Heart left ventricle (tissue), 16 donors: ENCODE measurements around the gene NFE2L1. TPM values are rescaled to one million over a fixed set of nuclear protein-coding genes. Genes with fewer than 3 reads are reported as not detected.

Experiments used
- ATAC-seq, 4 donors: fragments of 200-7000 bp; cut with Tn5 transposase; one replicate each; pipeline ENCODE4 v1.9.1; 2020 to 2022; ENCODE audit warnings: moderate library complexity in 4 of 4, mild to moderate bottlenecking in 3 of 4, moderate number of reproducible peaks in 1 of 4
- DNase-seq, 5 donors: peaks; one replicate each; pipeline ENCODE4 v3.0.0-alpha.2; 2020
- H3K27ac ChIP-seq, 12 donors: fragments of 200-600 bp; sonication (generic) in 4 of 12; one replicate each; pipeline versions ENCODE4 v1.5.0 to v1.8.0; 2016 to 2022; ENCODE audit warnings: mild to moderate bottlenecking in 2 of 12
- H3K27me3 ChIP-seq, 9 donors: fragments of 200-600 bp; sonication (generic) in 2 of 9; one replicate each; pipeline versions ENCODE4 v1.5.1 to v1.8.0; 2016 to 2022; ENCODE audit warnings: mild to moderate bottlenecking in 3 of 9
- H3K36me3 ChIP-seq, 9 donors: fragments of 200-600 bp; sonication (generic) in 2 of 9; one replicate each; pipeline versions ENCODE4 v1.5.0 to v1.8.0; 2018 to 2022; ENCODE audit warnings: mild to moderate bottlenecking in 2 of 9
- H3K4me1 ChIP-seq, 12 donors: fragments of 200-600 bp; sonication (generic) in 4 of 12; one replicate each; pipeline versions ENCODE4 v1.5.0 to v1.8.0; 2016 to 2022; ENCODE audit warnings: mild to moderate bottlenecking in 3 of 12
- H3K4me3 ChIP-seq, 12 donors: fragments of 200-600 bp; sonication (generic) in 4 of 12; one replicate each; pipeline versions ENCODE4 v1.5.0 to v1.8.0; 2017 to 2022; ENCODE audit warnings: mild to moderate bottlenecking in 9 of 12, moderate library complexity in 4 of 12
- H3K9me3 ChIP-seq, 12 donors: fragments of 200-600 bp; sonication (generic) in 4 of 12; one replicate each; pipeline versions ENCODE4 v1.5.0 to v1.8.0; 2016 to 2022; ENCODE audit warnings: mild to moderate bottlenecking in 1 of 12
- POLR2A ChIP-seq, 2 donors: fragments of 450-650 bp; IDR thresholded peaks; one replicate each; pipeline ENCODE4 v1.6.1; 2017; ENCODE audit warnings: antibody characterized with exemption in 2 of 2, mild to moderate bottlenecking in 2 of 2, moderate library complexity in 2 of 2
- WGBS, 4 donors: extraction: QIAGEN DNeasy Blood & Tissue Kit in 2 of 4; methylation state at CpG; one replicate each; pipeline versions ENCODE4 v1.1.5 to v1.1.7; 2013 to 2018; 5-methylcytosine and 5-hydroxymethylcytosine counted together
- intact Hi-C, 10 donors: fragments of 100-400 bp; cut with DNase I; formaldehyde crosslinking; loops; one replicate each; pipeline versions ENCODE4 v1.11.1 to v1.14.2; 2022
- polyA plus RNA-seq, 2 donors: library from polyadenylated mRNA; stranded (reverse); fragments of 200-250 nt; gene quantifications; one replicate each; pipeline ENCODE4 v1.2.3, GENCODE V29; 2013
- total RNA-seq, 9 donors: library from RNA; depleted of rRNA in 2 of 9; stranded (reverse); fragments of >200 nt in 2 of 9; fragmentation: NEBNext Ultra II Directional in 3 of 9; extraction: Animal tissue kit (Norgen Biotek cat#: 25700) in 3 of 9; gene quantifications; one replicate each; pipeline versions ENCODE4 v1.1.0 to v1.2.4, GENCODE V29; 2016 to 2023
- TF ChIP-seq, protein P1 (sequence below), 12 donors: fragments of 200-600 bp; sonication (generic) in 4 of 12; IDR thresholded peaks; one replicate each; pipeline versions ENCODE4 v1.5.0 to v1.8.0; 2018 to 2022; ENCODE audit warnings: antibody characterized with exemption in 12 of 12, mild to moderate bottlenecking in 5 of 12
- donor health status: ischemic (EF 13 %, LVEDD 7.1; RV severe dilation, severe dysfunction).
- donor health status: healthy with polysubstance abuse.
- donor health status: DM: no; HTN: yes; CAD: no.
- donor health status: DM: no; HTN: no; CAD: no.
- donor health status: ischemic (EF 25% LVEDD 6.9; RV normal size, moderate dysfunction).
- donor health status: ischemic (EF 25% LVEDD 5.7; RV mildly dilated, moderate dysfunction).
- donor health status: healthy.
- donor health status: DM: yes; HTN: yes; CAD: no.
- donor health status: ischemic (EF 35%, LVEDD 5.7; RV mildly dilated, moderate dysfunction).
- donor health status: nonischemic (EF 11% LVEDD 7.7; RV severe dilation, severe dysfunction).
- donor health status: DM: yes; HTN: yes; CAD: no.
- donor health status: PGD.
- donor health status: ischemic (EF 29% LVEDD 5.4; RV normal size, mild dysfunction).
- donor health status: nonischemic (EF 23%, LVEDD 6.1; RV moderate dilation, normal function).

Gene NFE2L1
- total and polyA plus RNA-seq, 11 donors, result 254 to 1,055 (median 553) TPM

DNA sequence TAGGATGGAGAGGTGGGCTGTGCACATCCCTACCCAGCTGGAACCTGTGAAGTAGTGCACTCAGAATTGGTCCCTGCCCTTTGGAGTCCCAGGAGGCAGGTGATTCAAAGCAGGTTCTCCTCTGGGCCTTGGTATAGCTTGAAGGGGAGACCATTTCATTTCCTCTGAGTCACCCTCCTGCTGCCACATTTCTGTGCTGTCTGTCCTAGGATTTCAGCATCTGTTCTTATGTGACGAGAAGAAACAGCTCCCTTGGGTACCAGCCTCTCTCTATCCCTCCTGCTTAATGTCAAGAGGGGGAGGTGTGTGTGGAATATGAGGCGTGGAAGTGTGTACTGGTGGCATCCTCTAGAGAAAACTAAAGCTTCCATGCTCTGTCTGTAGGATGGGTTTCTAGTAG lies 5.0 kb upstream of the NFE2L1 start:
- TF ChIP-seq POLR2A (IDR thresholded peaks at IDR 0.05), result no peak
- TF ChIP-seq, protein P1, sequence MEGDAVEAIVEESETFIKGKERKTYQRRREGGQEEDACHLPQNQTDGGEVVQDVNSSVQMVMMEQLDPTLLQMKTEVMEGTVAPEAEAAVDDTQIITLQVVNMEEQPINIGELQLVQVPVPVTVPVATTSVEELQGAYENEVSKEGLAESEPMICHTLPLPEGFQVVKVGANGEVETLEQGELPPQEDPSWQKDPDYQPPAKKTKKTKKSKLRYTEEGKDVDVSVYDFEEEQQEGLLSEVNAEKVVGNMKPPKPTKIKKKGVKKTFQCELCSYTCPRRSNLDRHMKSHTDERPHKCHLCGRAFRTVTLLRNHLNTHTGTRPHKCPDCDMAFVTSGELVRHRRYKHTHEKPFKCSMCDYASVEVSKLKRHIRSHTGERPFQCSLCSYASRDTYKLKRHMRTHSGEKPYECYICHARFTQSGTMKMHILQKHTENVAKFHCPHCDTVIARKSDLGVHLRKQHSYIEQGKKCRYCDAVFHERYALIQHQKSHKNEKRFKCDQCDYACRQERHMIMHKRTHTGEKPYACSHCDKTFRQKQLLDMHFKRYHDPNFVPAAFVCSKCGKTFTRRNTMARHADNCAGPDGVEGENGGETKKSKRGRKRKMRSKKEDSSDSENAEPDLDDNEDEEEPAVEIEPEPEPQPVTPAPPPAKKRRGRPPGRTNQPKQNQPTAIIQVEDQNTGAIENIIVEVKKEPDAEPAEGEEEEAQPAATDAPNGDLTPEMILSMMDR (IDR thresholded peaks at IDR 0.05), result no peak
- 71 to 90% (median 80%) methylated on average over 2 of the region's 2 CpGs for WGBS, 4 donors
- intact Hi-C loops, result no loop called here
- no peak for DNase-seq
- H3K27ac ChIP-seq, result no peak overlapping the region
- peaks cover 0 to 26% (median 13%) of the 10 kb centered on the region in 12 donors for H3K4me1 ChIP-seq
- peaks cover 0 to 2% (median 0%) of the 10 kb centered on the region in 9 donors for H3K27me3 ChIP-seq
- H3K36me3 ChIP-seq, result no peaks in the 10 kb centered on the region
- ATAC-seq, result no peak
- H3K4me3 ChIP-seq, result no peak overlapping the region
- H3K9me3 ChIP-seq, result no peaks in the 10 kb centered on the region

DNA sequence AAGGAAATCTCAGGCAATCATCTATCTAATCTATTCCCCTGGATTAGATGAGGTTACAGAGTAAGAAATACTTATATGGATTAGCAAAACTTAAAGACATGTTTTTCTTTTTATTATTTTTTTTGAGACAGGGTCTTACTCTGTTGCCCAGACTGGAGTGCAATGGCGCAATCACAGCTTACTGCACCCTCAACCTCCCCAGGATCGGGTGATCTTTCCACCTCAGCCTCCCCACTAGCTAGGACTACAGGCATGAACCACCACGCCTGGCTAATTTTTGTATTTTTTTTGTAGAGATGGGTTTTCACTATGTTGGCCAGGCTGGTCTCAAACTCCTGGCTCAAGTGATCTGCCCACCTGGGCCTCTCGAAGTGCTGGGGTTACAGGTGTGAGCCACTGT lies 3.3 kb upstream of the NFE2L1 start:
- Histone ChIP-seq H3K9me3 (no peaks in the 10 kb centered on the region), H3K36me3 (no peaks in the 10 kb centered on the region), H3K27ac (peak overlapping the region in 2 of 12 donors; percentile 17 to 30), H3K27me3 (no peaks in the 10 kb centered on the region), H3K4me1 (peaks cover 0 to 31% (median 19%) of the 10 kb centered on the region in 12 donors), H3K4me3 (no peak overlapping the region)
- DNase-seq (no peak), ATAC-seq (no peak)
- intact Hi-C loops, result no loop called here
- WGBS, 4 donors, result 70 to 90% (median 88%) methylated on average over 4 of the region's 4 CpGs
- TF ChIP-seq, protein P1 (IDR thresholded peaks at IDR 0.05), result no peak
- TF ChIP-seq POLR2A (IDR thresholded peaks at IDR 0.05), result no peak

DNA sequence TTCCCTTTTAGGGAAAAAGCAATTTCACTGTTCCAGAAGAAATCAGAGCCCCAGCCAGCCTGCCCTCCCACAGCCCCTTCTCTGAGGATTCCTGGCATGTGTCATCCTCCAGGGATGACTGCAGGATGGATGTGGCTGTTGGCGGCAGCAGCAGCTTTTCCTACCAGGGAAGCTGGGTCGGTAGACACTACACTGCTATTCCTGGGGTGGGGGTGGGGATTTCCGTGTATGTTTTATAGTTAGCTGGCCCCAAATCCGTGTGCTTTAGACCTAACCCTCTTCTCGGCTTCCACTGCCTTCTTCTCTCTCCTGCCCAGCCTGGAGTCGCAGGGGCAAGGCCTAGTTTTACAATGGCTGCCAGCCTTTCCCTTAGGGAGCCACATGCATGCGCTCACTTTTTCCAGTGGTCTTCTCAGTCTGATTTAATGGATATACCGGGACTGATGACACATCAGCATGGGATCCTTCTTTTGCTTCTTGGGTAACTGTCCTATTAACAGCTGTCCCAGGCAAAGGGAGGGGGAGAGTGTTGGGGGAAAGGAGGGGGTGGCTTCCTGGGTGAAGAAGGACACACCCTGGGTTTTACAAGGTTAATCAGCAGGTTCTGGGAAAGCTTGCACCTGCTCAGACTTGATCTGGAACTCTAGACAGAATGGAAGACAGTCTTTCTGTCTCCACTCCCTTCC lies 2.7 kb upstream of the NFE2L1 start:
- 48 to 74% (median 59%) methylated on average over 7 to 8 of the region's 8 CpGs for WGBS, 4 donors
- Histone ChIP-seq H3K36me3 (peaks cover 0 to under 1% (median 0%) of the 10 kb centered on the region in 9 donors), H3K27me3 (no peaks in the 10 kb centered on the region), H3K9me3 (no peaks in the 10 kb centered on the region), H3K4me1 (peaks cover 0 to 37% (median 25%) of the 10 kb centered on the region in 12 donors), H3K4me3 (no peak overlapping the region), H3K27ac (peak overlapping the region in 4 of 12 donors; percentile 17 to 54 (median 32))
- ATAC-seq (no peak), DNase-seq (peak in 1 of 5 donors; percentile 36)
- intact Hi-C loops, result no loop called here
- TF ChIP-seq POLR2A (IDR thresholded peaks at IDR 0.05), result no peak
- TF ChIP-seq, protein P1 (IDR thresholded peaks at IDR 0.05), result no peak

DNA sequence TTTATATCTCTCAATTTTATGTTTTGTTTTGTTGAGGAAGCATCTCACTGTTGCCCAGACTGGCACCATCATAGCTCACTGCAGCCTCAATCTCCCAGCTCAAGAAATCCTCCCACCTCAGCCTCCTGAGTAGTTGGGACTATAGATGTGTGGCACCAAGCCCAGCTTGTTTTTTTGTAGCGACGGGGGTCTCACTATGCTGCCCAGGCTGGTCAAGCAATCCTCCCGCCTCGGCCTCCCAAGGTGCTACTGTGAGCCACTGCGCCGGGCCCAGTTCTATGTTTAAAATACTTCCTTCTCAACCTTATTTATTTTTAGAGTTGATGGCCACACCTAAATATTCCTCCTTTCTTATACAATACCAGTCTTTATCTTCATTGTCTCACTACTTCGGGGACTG lies 1.9 kb upstream of the NFE2L1 start:
- WGBS, 4 donors, result 88 to 93% (median 91%) methylated on average over 7 of the region's 7 CpGs
- intact Hi-C loops, result no loop called here
- peak in 1 of 5 donors; percentile 28 for DNase-seq
- Histone ChIP-seq H3K36me3 (peaks cover 0 to 9% (median 6%) of the 10 kb centered on the region in 9 donors), H3K27ac (peak overlapping the region in 2 of 12 donors; percentile 13 to 30), H3K27me3 (no peaks in the 10 kb centered on the region), H3K9me3 (no peaks in the 10 kb centered on the region), H3K4me1 (peaks cover 5 to 46% (median 33%) of the 10 kb centered on the region in 12 donors), H3K4me3 (peak overlapping the region in 1 of 12 donors; percentile 89)
- TF ChIP-seq, protein P1 (IDR thresholded peaks at IDR 0.05), result no peak
- TF ChIP-seq POLR2A (IDR thresholded peaks at IDR 0.05), result no peak
- ATAC-seq, result no peak
